ENCODE measurements around the gene ZNF700. TPM values are rescaled to one million over a fixed set of nuclear protein-coding genes. Genes with fewer than 3 reads are reported as not detected.
"Not testable (repeated sequence)": the region's sequence is repeated elsewhere in the genome, so short reads cannot be mapped to it uniquely, and the experiment has no call there.

ZNF700 gene
- total and polyA plus RNA-seq, 2 donors (not counting 1 experiment from before 2014, with no cell fraction given), result 14.3 to 34.9 TPM

- H4K20me1 ChIP-seq (ENCODE audit: control insufficient read depth, insufficient read depth, low read length, poor library complexity, severe bottlenecking); H3K4me1 Mint-ChIP-seq; H3K27ac ChIP-seq (ENCODE audit: low read length in 2 of 2); POLR2A ChIA-PET; H3K27me3 ChIP-seq (replicated peaks in 1 of 4; ENCODE audit: control extremely low read depth in 1 of 4, control insufficient read depth in 3 of 4, insufficient read depth in 4 of 4, low read length in 3 of 4); H2AFZ ChIP-seq (ENCODE audit: insufficient read depth, low read depth, low read length, poor library complexity, severe bottlenecking); H3K4me2 ChIP-seq (replicated peaks; ENCODE audit: low read depth, low read length, poor library complexity, severe bottlenecking); H3K4me3 Mint-ChIP-seq; CTCF ChIA-PET; H3K4me3 ChIP-seq (ENCODE audit: control extremely low read depth in 1 of 5, extremely low read depth in 1 of 5, insufficient read depth in 1 of 5, low read depth in 2 of 5, low read length in 4 of 5); ATAC-seq (ENCODE audit: low read depth); H3K9ac ChIP-seq (ENCODE audit: low read length); DNase-seq; intact Hi-C loops (cut with micrococcal nuclease); H3K4me1 ChIP-seq (ENCODE audit: control insufficient read depth in 2 of 2, insufficient read depth in 2 of 2, low read length in 2 of 2); H3K27me3 Mint-ChIP-seq; H3K27ac Mint-ChIP-seq: not testable (repeated sequence)
- Histone ChIP-seq H3K79me2 (ENCODE audit: control insufficient read depth, insufficient read depth, low read length) (peaks cover 84% of the 10 kb centered on the region), H3K36me3 (replicated peaks in 1 of 2; ENCODE audit: control extremely low read depth in 1 of 2, control insufficient read depth in 1 of 2, extremely low read depth in 1 of 2, insufficient read depth in 2 of 2, low read length in 1 of 2) (peaks cover 4 to 39% of the 10 kb centered on the region in 2 experiments), H3K9me3 (ENCODE audit: control extremely low read depth in 1 of 3, control insufficient read depth in 2 of 3, insufficient read depth in 1 of 3, low read length in 2 of 3) (peaks cover 10 to 76% (median 61%) of the 10 kb centered on the region in 3 donors)
- peaks cover 25% of the 10 kb centered on the region for H3K9me3 Mint-ChIP-seq (ENCODE audit: insufficient read depth)
- WGBS (ENCODE audit: insufficient coverage), result 98% methylated on average over 23 of the region's 29 CpGs
Observed at GRCh38 chr19:11941361-11941887, 16.5 kb downstream of the ZNF700 start.

GRCh38 chr19:11942008-11942842, 17.3 kb downstream of the ZNF700 start:
- CTCF ChIA-PET, result no interaction called here

More at GRCh38 chr19:11942008-11942842, 17.3 kb downstream of the ZNF700 start:
- Histone ChIP-seq H4K20me1 (ENCODE audit: control insufficient read depth, insufficient read depth, low read length, poor library complexity, severe bottlenecking) (peaks cover 7% of the 10 kb centered on the region), H3K79me2 (ENCODE audit: control insufficient read depth, insufficient read depth, low read length) (peaks cover 79% of the 10 kb centered on the region), H3K36me3 (replicated peaks in 1 of 2; ENCODE audit: control extremely low read depth in 1 of 2, control insufficient read depth in 1 of 2, extremely low read depth in 1 of 2, insufficient read depth in 2 of 2, low read length in 1 of 2) (peaks cover 6 to 42% of the 10 kb centered on the region in 2 experiments), H3K4me1 (ENCODE audit: control insufficient read depth in 2 of 2, insufficient read depth in 2 of 2, low read length in 2 of 2) (no peaks in the 10 kb centered on the region), H3K27ac (ENCODE audit: low read length in 2 of 2) (no peak overlapping the region), H3K27me3 (replicated peaks in 1 of 4; ENCODE audit: control extremely low read depth in 1 of 4, control insufficient read depth in 3 of 4, insufficient read depth in 4 of 4, low read length in 3 of 4) (no peaks in the 10 kb centered on the region), H3K4me2 (replicated peaks; ENCODE audit: low read depth, low read length, poor library complexity, severe bottlenecking) (no peak overlapping the region), H3K4me3 (ENCODE audit: control extremely low read depth in 1 of 5, extremely low read depth in 1 of 5, insufficient read depth in 1 of 5, low read depth in 2 of 5, low read length in 4 of 5) (no peak overlapping the region), H3K9ac (ENCODE audit: low read length) (peak overlapping the region; percentile 9), H2AFZ (ENCODE audit: insufficient read depth, low read depth, low read length, poor library complexity, severe bottlenecking) (no peak overlapping the region), H3K9me3 (ENCODE audit: control extremely low read depth in 1 of 3, control insufficient read depth in 2 of 3, insufficient read depth in 1 of 3, low read length in 2 of 3) (peaks cover 8 to 81% (median 68%) of the 10 kb centered on the region in 3 donors)
- TF ChIP-seq, protein P1, sequence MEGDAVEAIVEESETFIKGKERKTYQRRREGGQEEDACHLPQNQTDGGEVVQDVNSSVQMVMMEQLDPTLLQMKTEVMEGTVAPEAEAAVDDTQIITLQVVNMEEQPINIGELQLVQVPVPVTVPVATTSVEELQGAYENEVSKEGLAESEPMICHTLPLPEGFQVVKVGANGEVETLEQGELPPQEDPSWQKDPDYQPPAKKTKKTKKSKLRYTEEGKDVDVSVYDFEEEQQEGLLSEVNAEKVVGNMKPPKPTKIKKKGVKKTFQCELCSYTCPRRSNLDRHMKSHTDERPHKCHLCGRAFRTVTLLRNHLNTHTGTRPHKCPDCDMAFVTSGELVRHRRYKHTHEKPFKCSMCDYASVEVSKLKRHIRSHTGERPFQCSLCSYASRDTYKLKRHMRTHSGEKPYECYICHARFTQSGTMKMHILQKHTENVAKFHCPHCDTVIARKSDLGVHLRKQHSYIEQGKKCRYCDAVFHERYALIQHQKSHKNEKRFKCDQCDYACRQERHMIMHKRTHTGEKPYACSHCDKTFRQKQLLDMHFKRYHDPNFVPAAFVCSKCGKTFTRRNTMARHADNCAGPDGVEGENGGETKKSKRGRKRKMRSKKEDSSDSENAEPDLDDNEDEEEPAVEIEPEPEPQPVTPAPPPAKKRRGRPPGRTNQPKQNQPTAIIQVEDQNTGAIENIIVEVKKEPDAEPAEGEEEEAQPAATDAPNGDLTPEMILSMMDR (IDR thresholded peaks at IDR 0.05), result no peak
- TF ChIP-seq EZH2 (IDR thresholded peaks at IDR 0.05; ENCODE audit: borderline replicate concordance, insufficient read depth, low read depth, low read length, poor library complexity, severe bottlenecking), result no peak
- POLR2A ChIA-PET, result no interaction called here
- H3K27me3 Mint-ChIP-seq, result no peaks in the 10 kb centered on the region
- WGBS (ENCODE audit: insufficient coverage), result 100% methylated on average over 5 of the region's 10 CpGs
- H3K27ac Mint-ChIP-seq, result no peak overlapping the region
- H3K9me3 Mint-ChIP-seq (ENCODE audit: insufficient read depth), result peaks cover 25% of the 10 kb centered on the region
- DNase-seq (no peak), ATAC-seq (ENCODE audit: low read depth) (no peak)
- intact Hi-C loops (cut with micrococcal nuclease), result no loop called here
- H3K4me3 Mint-ChIP-seq, result no peak overlapping the region
- no peaks in the 10 kb centered on the region for H3K4me1 Mint-ChIP-seq

All from B cell (primary cell).